ENCODE results near the gene SPAG8.

SPAG8 gene

DNA sequence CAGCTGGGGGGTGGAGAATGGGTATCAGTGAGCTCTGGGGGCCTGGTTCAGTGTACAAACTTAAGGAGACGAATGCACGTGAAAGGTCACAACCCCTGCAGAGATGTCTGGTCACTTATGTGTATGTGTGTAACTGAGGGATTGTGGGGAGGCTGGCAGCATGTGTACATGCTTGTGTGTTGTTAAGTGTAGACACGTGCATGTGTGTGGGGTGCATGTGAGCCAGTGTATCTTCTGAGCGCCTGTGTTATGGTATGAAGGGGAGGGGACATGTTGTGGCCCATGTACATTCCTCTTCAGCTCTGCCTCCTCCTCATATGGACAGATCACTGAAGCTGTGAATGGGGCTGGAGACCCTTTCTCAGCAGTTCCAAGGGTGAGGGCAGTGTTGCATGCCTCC lies 19.0 kb upstream of the SPAG8 start:
- Mint-ChIP-seq H3K27ac (no peak overlapping the region), H3K4me1 (ENCODE audit: low read depth) (peaks cover 81% of the 10 kb centered on the region)

DNA sequence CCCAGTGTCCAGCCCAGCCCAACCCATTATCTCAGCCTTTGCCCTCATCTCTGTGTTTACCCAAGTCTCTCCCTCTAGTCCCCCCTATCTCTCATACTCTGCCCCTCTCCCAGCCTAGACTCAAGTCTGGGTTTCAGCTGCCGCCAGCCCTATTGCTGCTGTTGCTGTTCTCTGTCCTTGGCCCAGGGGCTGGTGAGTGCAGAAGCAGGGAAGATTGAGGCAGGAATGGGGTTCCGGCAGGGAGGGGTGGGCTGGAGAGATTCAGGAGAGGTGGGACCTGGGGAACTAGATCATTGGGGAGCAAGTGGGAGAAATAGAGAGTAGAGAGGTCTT lies 17.7 kb upstream of the SPAG8 start:
- no peaks in the 10 kb centered on the region for H3K9me3 Mint-ChIP-seq
- peaks cover 78% of the 10 kb centered on the region for H3K4me1 Mint-ChIP-seq (ENCODE audit: low read depth)
- H3K4me3 Mint-ChIP-seq = peak overlapping the region; percentile 78
- intact Hi-C loops (cut with micrococcal nuclease) = loop anchor here (2.0 kb wide), 1 partner anchor 15 kb away; no protein-coding TSS in a partner anchor
- peaks cover 7% of the 10 kb centered on the region for H3K36me3 Mint-ChIP-seq (ENCODE audit: low read depth)
- H3K27ac Mint-ChIP-seq = peak overlapping the region; percentile 67
- H3K27me3 Mint-ChIP-seq = peaks cover 59% of the 10 kb centered on the region

More for the DNA sequence above, 19.0 kb upstream of the SPAG8 start:
- Mint-ChIP-seq H3K9me3 (no peaks in the 10 kb centered on the region), H3K4me3 (no peak overlapping the region), H3K36me3 (ENCODE audit: low read depth) (peaks cover 7% of the 10 kb centered on the region), H3K27me3 (peaks cover 66% of the 10 kb centered on the region)
- intact Hi-C loops (cut with micrococcal nuclease) = no loop called here

DNA sequence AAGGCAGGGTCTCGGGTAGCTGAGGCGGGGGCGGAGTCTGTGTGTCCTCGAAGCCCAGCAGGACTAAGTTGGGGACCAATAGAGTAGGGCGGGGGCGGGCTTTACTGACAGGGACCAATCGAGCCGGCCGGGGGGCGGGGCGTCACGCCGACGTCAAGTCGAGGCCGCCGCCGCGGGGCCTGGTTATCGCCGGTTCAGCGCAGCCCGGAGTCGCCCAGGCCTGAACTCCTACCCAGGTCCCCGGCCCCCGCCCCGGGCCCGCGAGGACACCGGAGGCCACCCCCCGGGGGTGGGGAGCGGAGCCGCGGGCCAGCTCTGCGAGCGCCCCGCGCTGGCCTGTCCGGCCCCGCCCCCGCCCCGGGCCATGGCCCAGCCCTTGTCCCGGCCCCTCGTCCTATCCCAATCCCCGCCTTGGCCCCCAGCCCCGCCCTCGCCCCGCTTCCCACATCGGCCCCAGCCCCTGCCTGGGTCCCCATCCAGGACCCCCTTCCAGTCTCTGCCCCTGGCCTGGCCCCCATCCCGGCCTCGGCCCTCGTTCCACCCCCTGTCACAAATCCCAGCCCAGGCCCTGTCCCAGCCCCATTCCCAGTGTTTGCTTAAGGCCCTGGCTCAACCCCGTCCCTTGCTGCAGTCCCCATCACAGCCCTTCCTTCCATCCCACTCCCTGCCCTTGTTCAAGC lies 17.2 kb upstream of the SPAG8 start, which contains the start of gene TMEM8B:
TMEM8B (plus strand) TSS at position 145 of the 680 bp plus-strand sequence; CDS start at position 365, 220 bp downstream.
- H3K9me3 Mint-ChIP-seq = no peaks in the 10 kb centered on the region
- H3K4me1 Mint-ChIP-seq (ENCODE audit: low read depth) = peaks cover 73% of the 10 kb centered on the region
- H3K4me3 Mint-ChIP-seq = peak within 1 kb of the TSS; percentile 87
- intact Hi-C loops (cut with micrococcal nuclease) = loop anchor here (2.0 kb wide), 1 partner anchor 16 kb away; no protein-coding TSS in a partner anchor
- peaks cover 7% of the 10 kb centered on the region for H3K36me3 Mint-ChIP-seq (ENCODE audit: low read depth)
- H3K27me3 Mint-ChIP-seq = peaks cover 54% of the 10 kb centered on the region
- H3K27ac Mint-ChIP-seq = peak within 1 kb of the TSS; percentile 67

GRCh38 chr9:35828716-35829083 lies 16.6 kb upstream of the SPAG8 start, which contains the start of gene FAM221B:
TSS of gene FAM221B (minus strand) at chr9:35828732. CDS start at chr9:35826161, 2,571 bp downstream.
- Mint-ChIP-seq H3K36me3 (ENCODE audit: low read depth) (peaks cover 7% of the 10 kb centered on the region), H3K9me3 (no peaks in the 10 kb centered on the region), H3K4me1 (ENCODE audit: low read depth) (peaks cover 69% of the 10 kb centered on the region), H3K27ac (peak within 1 kb of the TSS; percentile 67), H3K27me3 (peaks cover 54% of the 10 kb centered on the region), H3K4me3 (peak within 1 kb of the TSS; percentile 87)
- intact Hi-C loops (cut with micrococcal nuclease) = loop anchor here (2.0 kb wide), 1 partner anchor 16 kb away; no protein-coding TSS in a partner anchor

DNA sequence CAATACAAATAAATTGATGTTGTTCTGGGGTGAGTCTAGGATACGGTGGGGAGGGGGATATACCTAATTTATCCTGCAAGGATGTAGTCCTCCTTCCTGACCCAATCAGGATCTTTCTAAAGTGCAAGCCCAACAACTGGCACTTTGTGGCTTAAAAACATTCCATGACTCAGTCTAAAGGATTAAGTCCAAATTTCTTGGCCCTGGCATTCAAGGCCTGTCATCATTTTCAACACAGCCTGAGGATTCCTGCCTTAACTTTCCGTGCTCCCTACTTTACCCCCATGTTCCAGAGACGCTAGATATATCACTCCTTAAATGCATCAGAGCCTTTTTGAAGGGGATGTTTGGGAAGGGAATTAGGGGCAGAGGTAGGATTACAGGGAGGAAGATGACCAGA lies 15.4 kb upstream of the SPAG8 start:
- intact Hi-C loops (cut with micrococcal nuclease) = no loop called here
- Mint-ChIP-seq H3K36me3 (ENCODE audit: low read depth) (peaks cover 7% of the 10 kb centered on the region), H3K4me1 (ENCODE audit: low read depth) (peaks cover 57% of the 10 kb centered on the region), H3K27me3 (peaks cover 44% of the 10 kb centered on the region), H3K4me3 (no peak overlapping the region), H3K27ac (no peak overlapping the region), H3K9me3 (no peaks in the 10 kb centered on the region)

GRCh38 chr9:35826071-35826701 lies 14.1 kb upstream of the SPAG8 start:
- Mint-ChIP-seq H3K9me3 (no peaks in the 10 kb centered on the region), H3K4me3 (no peak overlapping the region), H3K36me3 (ENCODE audit: low read depth) (peaks cover 7% of the 10 kb centered on the region), H3K27me3 (peaks cover 40% of the 10 kb centered on the region), H3K27ac (no peak overlapping the region), H3K4me1 (ENCODE audit: low read depth) (peaks cover 45% of the 10 kb centered on the region)
- intact Hi-C loops (cut with micrococcal nuclease) = loop anchor here (1.0 kb wide), 2 partner anchors 36 to 56 kb away; no protein-coding TSS in a partner anchor

- intact Hi-C loops (cut with micrococcal nuclease) = no loop called here
- no peak overlapping the region for H3K27ac Mint-ChIP-seq
- peaks cover 22% of the 10 kb centered on the region for H3K4me1 Mint-ChIP-seq (ENCODE audit: low read depth)
- H3K27me3 Mint-ChIP-seq = peaks cover 24% of the 10 kb centered on the region
- no peak overlapping the region for H3K4me3 Mint-ChIP-seq
- H3K36me3 Mint-ChIP-seq (ENCODE audit: low read depth) = no peaks in the 10 kb centered on the region
- no peaks in the 10 kb centered on the region for H3K9me3 Mint-ChIP-seq
These were observed 10.9 kb upstream of the SPAG8 start for GRCh38 chr9:35822926-35823325.

GRCh38 chr9:35820076-35820475 lies 8.0 kb upstream of the SPAG8 start:
- intact Hi-C loops (cut with micrococcal nuclease) = no loop called here
- Mint-ChIP-seq H3K4me1 (ENCODE audit: low read depth) (peaks cover 21% of the 10 kb centered on the region), H3K4me3 (no peak overlapping the region), H3K27ac (no peak overlapping the region), H3K36me3 (ENCODE audit: low read depth) (peaks cover 5% of the 10 kb centered on the region), H3K27me3 (peaks cover 7% of the 10 kb centered on the region), H3K9me3 (no peaks in the 10 kb centered on the region)

DNA sequence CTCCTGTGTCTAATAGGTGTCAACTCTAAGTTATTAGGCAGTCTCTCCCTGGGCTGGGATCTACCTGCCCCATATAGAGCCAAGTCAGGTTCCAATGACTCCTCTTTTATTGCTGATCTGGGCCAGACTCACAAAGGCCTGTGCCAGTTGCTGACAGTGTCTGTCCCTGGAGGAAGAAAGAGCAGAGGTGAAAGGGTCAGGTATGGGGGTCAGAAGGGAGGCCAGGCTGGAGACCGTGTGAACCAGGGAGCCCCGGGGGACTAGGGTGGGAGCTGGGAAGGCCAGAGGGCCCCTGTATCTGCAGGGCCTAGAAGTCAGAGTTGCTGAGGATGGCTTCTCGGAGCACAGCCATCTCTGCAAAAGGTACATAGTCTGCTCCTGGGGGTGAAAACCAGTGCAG lies 6.3 kb upstream of the SPAG8 start:
- Mint-ChIP-seq H3K27me3 (peaks cover 7% of the 10 kb centered on the region), H3K4me1 (ENCODE audit: low read depth) (peaks cover 30% of the 10 kb centered on the region), H3K27ac (no peak overlapping the region), H3K4me3 (no peak overlapping the region), H3K36me3 (ENCODE audit: low read depth) (peaks cover 12% of the 10 kb centered on the region), H3K9me3 (no peaks in the 10 kb centered on the region)
- intact Hi-C loops (cut with micrococcal nuclease) = loop anchor here (10.0 kb wide), 1 partner anchor 174 kb away; no protein-coding TSS in a partner anchor

- H3K27ac Mint-ChIP-seq = no peak overlapping the region
- H3K9me3 Mint-ChIP-seq = no peaks in the 10 kb centered on the region
- peaks cover 44% of the 10 kb centered on the region for H3K4me1 Mint-ChIP-seq (ENCODE audit: low read depth)
- peaks cover 12% of the 10 kb centered on the region for H3K36me3 Mint-ChIP-seq (ENCODE audit: low read depth)
- H3K4me3 Mint-ChIP-seq = no peak overlapping the region
- peaks cover 5% of the 10 kb centered on the region for H3K27me3 Mint-ChIP-seq
- intact Hi-C loops (cut with micrococcal nuclease) = loop anchor here (10.0 kb wide), 1 partner anchor 172 kb away; no protein-coding TSS in a partner anchor
These were observed 4.6 kb upstream of the SPAG8 start for GRCh38 chr9:35816708-35817107.

GRCh38 chr9:35814841-35815543 lies 2.9 kb upstream of the SPAG8 start, which contains the start of gene HINT2:
TSS of gene HINT2 (minus strand) at chr9:35815042. CDS start at chr9:35814979, 63 bp downstream.
- H3K36me3 Mint-ChIP-seq (ENCODE audit: low read depth) = peaks cover 12% of the 10 kb centered on the region
- intact Hi-C loops (cut with micrococcal nuclease) = loop anchor here (2.0 to 10.0 kb wide), 2 partner anchors 78 to 170 kb away; no protein-coding TSS in a partner anchor
- H3K27ac Mint-ChIP-seq = peak within 1 kb of the TSS; percentile 86
- H3K4me3 Mint-ChIP-seq = peak within 1 kb of the TSS; percentile 93
- H3K4me1 Mint-ChIP-seq (ENCODE audit: low read depth) = peaks cover 56% of the 10 kb centered on the region
- H3K27me3 Mint-ChIP-seq = peaks cover 3% of the 10 kb centered on the region
- no peaks in the 10 kb centered on the region for H3K9me3 Mint-ChIP-seq

GRCh38 chr9:35814106-35814840 lies 2.2 kb upstream of the SPAG8 start:
- Mint-ChIP-seq H3K4me3 (peak overlapping the region; percentile 93), H3K27me3 (peaks cover 3% of the 10 kb centered on the region), H3K36me3 (ENCODE audit: low read depth) (peaks cover 12% of the 10 kb centered on the region), H3K27ac (peak overlapping the region; percentile 86), H3K4me1 (ENCODE audit: low read depth) (peaks cover 56% of the 10 kb centered on the region), H3K9me3 (no peaks in the 10 kb centered on the region)
- intact Hi-C loops (cut with micrococcal nuclease) = loop anchor here (2.0 to 10.0 kb wide), 2 partner anchors 77 to 169 kb away; no protein-coding TSS in a partner anchor

DNA sequence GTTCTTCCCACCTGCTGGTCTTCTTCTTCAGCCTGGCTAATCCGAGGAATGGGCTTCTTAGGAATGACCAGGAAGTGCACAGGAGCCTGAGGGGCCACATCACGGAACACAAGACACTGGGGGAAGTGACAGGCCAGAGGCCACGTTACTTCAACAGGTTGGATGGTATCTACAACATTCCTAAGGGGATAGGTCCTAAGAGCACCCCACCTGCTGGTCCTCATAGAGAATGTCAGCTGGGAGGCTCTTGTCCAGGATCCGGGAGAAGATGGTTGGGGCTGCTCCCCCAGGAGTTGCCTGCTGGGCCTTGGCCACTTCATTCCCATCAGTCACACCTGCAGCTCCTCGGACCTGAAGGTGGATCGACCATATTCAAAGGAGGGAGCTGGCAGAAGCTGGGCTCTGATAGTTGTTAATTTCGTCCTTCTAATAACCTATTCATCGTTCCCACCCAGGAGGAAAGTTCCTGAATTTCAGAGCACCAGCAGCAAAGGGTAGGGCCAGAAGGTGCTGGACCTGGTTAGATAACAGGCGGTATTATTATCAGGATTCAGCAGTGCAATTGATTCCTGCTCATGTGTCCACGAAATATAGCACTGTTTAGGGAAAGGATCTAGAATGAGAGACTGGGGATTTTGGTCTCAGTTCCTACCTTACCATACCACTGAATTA lies 1.5 kb upstream of the SPAG8 start:
- H3K36me3 Mint-ChIP-seq (ENCODE audit: low read depth) = peaks cover 12% of the 10 kb centered on the region
- intact Hi-C loops (cut with micrococcal nuclease) = loop anchor here (2.0 to 10.0 kb wide), 2 partner anchors 77 to 169 kb away; no protein-coding TSS in a partner anchor
- H3K27ac Mint-ChIP-seq = peak overlapping the region; percentile 86
- H3K27me3 Mint-ChIP-seq = peaks cover 3% of the 10 kb centered on the region
- no peaks in the 10 kb centered on the region for H3K9me3 Mint-ChIP-seq
- peaks cover 56% of the 10 kb centered on the region for H3K4me1 Mint-ChIP-seq (ENCODE audit: low read depth)
- no peak overlapping the region for H3K4me3 Mint-ChIP-seq
